A549 (cell line): ENCODE data around the gene SACS. TPM values are rescaled to one million over a fixed set of nuclear protein-coding genes. Genes with fewer than 3 reads are reported as not detected.

Experiments
- ATAC-seq, 2 experiments: fragments of 200-7000 bp in 1 of 2; fragments of >200 bp in 1 of 2; cut with Nextera tagmentation in 1 of 2; cut with Tn5 transposase in 1 of 2; 3 replicates each; pipeline versions ENCODE4 v1.8.0 to v1.9.1; 2018 to 2020; ENCODE audit warnings: mild to moderate bottlenecking in 1 of 2, moderate library complexity in 1 of 2
- CTCF ChIA-PET: fragments of 300-600 bp; sonication (Branson Sonifier 250); formaldehyde crosslinking; extraction: SDS; loops from one replicate; lab custom pipeline; 2021; ENCODE audit warnings: antibody characterized with exemption, inconsistent platforms; lab: Yijun Ruan, JAX
- POLR2A ChIA-PET: fragments of 350-600 bp; formaldehyde crosslinking; extraction: SDS; loops from one replicate; lab custom pipeline; 2021; ENCODE audit warnings: antibody characterized with exemption, inconsistent platforms; lab: Yijun Ruan, JAX
- DNase-seq, 2 experiments: peaks; one replicate each; pipeline versions ENCODE4 v3.0.0 to v3.0.0-alpha.2; 2011 to 2016; ENCODE audit warnings: low read depth in 1 of 2, low spot score in 1 of 2
- FAIRE-seq: peaks from 2 replicates; lab custom pipeline; 2011; peaks lifted over from hg19 to GRCh38; lab: Jason Lieb, UNC
- H3K27ac ChIP-seq, 2 experiments: fragments of >200 bp; sonication (Bioruptor Twin); formaldehyde crosslinking; 3 replicates each; pipeline ENCODE4 v1.5.1; 2016 to 2017
- H3K4me1 ChIP-seq: fragments of >200 bp; sonication (Bioruptor Twin); formaldehyde crosslinking; 3 replicates; pipeline ENCODE4 v1.6.1; 2016
- H3K4me2 ChIP-seq: fragments of >200 bp; sonication (Bioruptor Twin); formaldehyde crosslinking; 3 replicates; pipeline ENCODE4 v1.6.1; 2016
- H3K4me3 ChIP-seq: fragments of >200 bp; sonication (Bioruptor Twin); formaldehyde crosslinking; 3 replicates; pipeline ENCODE4 v1.5.1; 2016
- H3K9me3 ChIP-seq: fragments of >200 bp; sonication (Bioruptor Twin); formaldehyde crosslinking; 3 replicates; pipeline ENCODE4 v1.6.1; 2016
- CBX2 ChIP-seq: fragments of 200-600 bp; sonication (generic); IDR thresholded peaks from 2 replicates; pipeline ENCODE4 v1.6.1; 2016; ENCODE audit warnings: low read depth, mild to moderate bottlenecking, borderline replicate concordance
- CHD4 ChIP-seq: fragments of 200-600 bp; sonication (generic); IDR thresholded peaks from 2 replicates; pipeline ENCODE4 v1.6.1; 2016; ENCODE audit warnings: antibody characterized with exemption, mild to moderate bottlenecking, borderline replicate concordance
- EHF ChIP-seq: fragments of 250-450 bp; sonication (Bioruptor Pico); IDR thresholded peaks from 2 replicates; pipeline ENCODE4 v1.5.0; 2020; ENCODE audit warnings: mild to moderate bottlenecking
- EP300 ChIP-seq, 2 experiments: fragments of >200 bp; sonication (Bioruptor Twin); formaldehyde crosslinking; IDR thresholded peaks; 2 replicates in 1 of 2; 3 replicates in 1 of 2; pipeline ENCODE4 v1.6.1; 2016 to 2017
- ESRRA ChIP-seq: fragments of 150-350 bp; IDR thresholded peaks from 2 replicates; pipeline ENCODE4 v1.6.1; 2014; ENCODE audit warnings: mild to moderate bottlenecking, low read length, borderline replicate concordance
- FOSL2 ChIP-seq, 2 experiments: fragments of 450-650 bp in 1 of 2; fragments of >200 bp in 1 of 2; sonication (Bioruptor Twin) in 1 of 2; formaldehyde crosslinking; IDR thresholded peaks; 2 replicates each; pipeline versions ENCODE4 v1.5.0 to v1.6.1; 2016 to 2020; ENCODE audit warnings: mild to moderate bottlenecking in 1 of 2, moderate library complexity in 1 of 2
- HEYL ChIP-seq: fragments of 250-450 bp; sonication (Bioruptor Pico); IDR thresholded peaks from 2 replicates; pipeline ENCODE4 v1.8.0; 2021; ENCODE audit warnings: mild to moderate bottlenecking, moderate library complexity
- HOXB5 ChIP-seq: fragments of 250-450 bp; sonication (Bioruptor Pico); IDR thresholded peaks from 2 replicates; pipeline ENCODE4 v1.5.0; 2020; ENCODE audit warnings: mild to moderate bottlenecking, moderate library complexity
- JUN ChIP-seq, 2 experiments: fragments of >200 bp; sonication (Bioruptor Twin); formaldehyde crosslinking; IDR thresholded peaks; 2 replicates in 1 of 2; 3 replicates in 1 of 2; pipeline ENCODE4 v1.6.1; 2016 to 2017
- JUNB ChIP-seq: fragments of >200 bp; sonication (Bioruptor Twin); formaldehyde crosslinking; IDR thresholded peaks from 2 replicates; pipeline ENCODE4 v1.6.1; 2016
- KDM5A ChIP-seq: fragments of 200-600 bp; sonication (generic); IDR thresholded peaks from 2 replicates; pipeline ENCODE4 v1.6.1; 2016; ENCODE audit warnings: antibody characterized with exemption, mild to moderate bottlenecking
- MAFK ChIP-seq: fragments of 450-650 bp; IDR thresholded peaks from 2 replicates; pipeline ENCODE4 v1.6.1; 2014; ENCODE audit not compliant: partially characterized antibody
- NFE2L2 ChIP-seq: fragments of 150-350 bp; conservative IDR thresholded peaks from 2 replicates; pipeline ENCODE4 v1.6.1; 2014; ENCODE audit warnings: low read length
- NPAS2 ChIP-seq: fragments of 250-450 bp; sonication (Bioruptor Pico); IDR thresholded peaks from 2 replicates; pipeline ENCODE4 v1.8.0; 2022; ENCODE audit warnings: mild to moderate bottlenecking, moderate library complexity, borderline replicate concordance
- RAD21 ChIP-seq, 2 experiments: fragments of >200 bp in 1 of 2; sonication (Bioruptor Twin) in 1 of 2; formaldehyde crosslinking in 1 of 2; IDR thresholded peaks in 1 of 2; conservative IDR thresholded peaks in 1 of 2; 2 replicates in 1 of 2; 3 replicates in 1 of 2; pipeline ENCODE4 v1.6.1; 2012 to 2018; ENCODE audit warnings: inconsistent platforms in 1 of 2
- RARB ChIP-seq: fragments of 250-450 bp; sonication (Bioruptor Pico); IDR thresholded peaks from 2 replicates; pipeline ENCODE4 v1.8.0; 2021; ENCODE audit warnings: mild to moderate bottlenecking, moderate library complexity
- RFX5 ChIP-seq: fragments of 450-650 bp; IDR thresholded peaks from 2 replicates; pipeline ENCODE4 v1.7.1; 2014; ENCODE audit warnings: antibody characterized with exemption, mild to moderate bottlenecking, moderate library complexity
- RNF2 ChIP-seq: fragments of 200-600 bp; sonication (generic); IDR thresholded peaks from 2 replicates; pipeline ENCODE4 v1.6.1; 2016; ENCODE audit warnings: low read depth, mild to moderate bottlenecking, antibody characterized with exemption, moderate library complexity, borderline replicate concordance
- SREBF2 ChIP-seq: fragments of 450-650 bp; IDR thresholded peaks from 2 replicates; pipeline ENCODE4 v1.6.1; 2014; ENCODE audit warnings: mild to moderate bottlenecking, moderate library complexity
- TP53 ChIP-seq: fragments of 250-450 bp; sonication (Bioruptor Pico); IDR thresholded peaks from 2 replicates; pipeline ENCODE4 v1.5.0; 2021; ENCODE audit warnings: mild to moderate bottlenecking, moderate library complexity
- WGBS: methylation state at CpG from one replicate; pipeline ENCODE4 v1.1.6; 2017; ENCODE audit errors: missing lambda C conversion rate; 5-methylcytosine and 5-hydroxymethylcytosine counted together
- polyA plus RNA-seq, 4 experiments: library from polyadenylated mRNA; depleted of rRNA in 3 of 4; stranded (reverse); fragments of >200 nt; fragmentation: RNase III in 1 of 4; extraction: RNeasy Plus Mini Kit Qiagen cat#74134 plus additional on column Dnase treatment in 1 of 4; gene quantifications; 2 replicates in 3 of 4; 3 replicates in 1 of 4; pipeline ENCODE4 v1.2.3, GENCODE V29; 2011 to 2017
- TF ChIP-seq, protein P1 (sequence below): IDR thresholded peaks from 2 replicates; pipeline ENCODE4 v1.6.1; 2012
- TF ChIP-seq, protein P2 (sequence below): fragments of 450-650 bp; IDR thresholded peaks from 2 replicates; pipeline ENCODE4 v1.6.1; 2014; ENCODE audit warnings: antibody characterized with exemption
- TF ChIP-seq, protein P3 (sequence below): fragments of 150-350 bp; IDR thresholded peaks from 2 replicates; pipeline ENCODE4 v1.6.1; 2014; ENCODE audit warnings: low read depth, mild to moderate bottlenecking, low read length
- TF ChIP-seq, protein P4 (sequence below): fragments of 250-450 bp; sonication (Bioruptor Pico); IDR thresholded peaks from 2 replicates; pipeline ENCODE4 v1.5.0; 2021; ENCODE audit warnings: mild to moderate bottlenecking, moderate library complexity, borderline replicate concordance

Gene SACS
- polyA plus RNA-seq, 2 of the 4 experiments (the other 2 are of a cell fraction), result 6.9 to 23.8 TPM

DNA sequence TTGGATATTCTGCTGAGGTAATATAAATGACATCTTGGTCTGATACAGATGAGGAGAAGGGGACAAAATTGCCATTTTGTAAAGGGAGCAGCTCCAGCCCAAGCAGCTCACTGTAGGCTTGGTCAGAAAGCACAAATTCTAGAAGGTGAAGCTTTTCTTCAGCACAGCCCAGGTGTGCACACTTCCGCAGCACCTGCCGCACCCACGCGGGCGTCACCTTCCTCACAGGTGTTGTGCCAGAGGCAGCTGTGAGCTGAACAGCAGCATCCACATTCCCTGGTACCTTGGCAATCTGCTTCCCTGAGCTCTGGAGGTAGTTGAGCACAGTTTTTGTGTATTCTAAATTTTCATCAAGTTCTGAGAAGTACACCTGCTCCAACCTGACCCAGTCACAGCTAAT, 79.0 kb downstream of the SACS start:
- Histone ChIP-seq H3K27ac (no peak overlapping the region), H3K9me3 (no peaks in the 10 kb centered on the region), H3K4me2 (no peak overlapping the region), H3K4me3 (no peak overlapping the region), H3K4me1 (peaks cover 14% of the 10 kb centered on the region)
- WGBS, result 90% methylated on average over 2 of the region's 5 CpGs
- no peak for FAIRE-seq
- DNase-seq, result no peak
- TF ChIP-seq NFE2L2 (no peak), HOXB5 (CRISPR knock-in tag) (no peak), RARB (CRISPR knock-in tag) (no peak), CBX2 (no peak), HEYL (CRISPR knock-in tag) (no peak), ESRRA (no peak), RFX5 (no peak), TP53 (CRISPR knock-in tag) (no peak), EP300 (IDR thresholded peaks at IDR 0.05) (no peak), MAFK (no peak), EHF (no peak)
- CTCF ChIA-PET, result interaction anchor here (0.8 kb wide), 1 partner anchor 36 kb away, joined by 3 read pairs; no protein-coding TSS in a partner anchor
- ATAC-seq, result no peak
- POLR2A ChIA-PET, result no interaction called here

DNA sequence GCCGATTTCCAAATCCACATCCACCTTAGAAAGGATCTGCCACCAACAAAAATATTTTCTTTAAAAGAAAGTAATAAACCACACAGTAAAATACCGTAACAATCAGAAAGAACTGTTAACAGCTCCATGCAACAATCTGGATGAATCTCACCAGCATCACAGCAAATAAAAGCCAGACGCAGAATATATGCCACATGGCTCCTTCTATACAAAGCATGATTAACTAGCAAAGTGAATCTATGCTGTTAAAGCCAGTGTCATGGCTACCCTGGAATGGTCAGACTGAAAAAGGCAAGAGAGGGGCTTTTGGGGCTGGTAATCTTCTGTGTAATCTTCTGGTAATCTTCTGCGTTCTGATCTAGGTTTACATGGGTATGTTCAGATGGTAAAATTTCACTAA, 81.3 kb downstream of the SACS start:
- ATAC-seq (no peak), FAIRE-seq (no peak)
- POLR2A ChIA-PET, result no interaction called here
- no peaks in the 10 kb centered on the region for H3K9me3 ChIP-seq
- peaks cover 32% of the 10 kb centered on the region for H3K4me1 ChIP-seq
- CTCF ChIA-PET, result no interaction called here
- no peak for TF ChIP-seq JUN (IDR thresholded peaks at IDR 0.05)
- TF ChIP-seq NFE2L2, result no peak
- TF ChIP-seq, all 56 proteins: peak for 0
- DNase-seq, result no peak
- 67% methylated on average over 4 of the region's 4 CpGs for WGBS
- Histone ChIP-seq H3K4me2 (no peak overlapping the region), H3K4me3 (no peak overlapping the region), H3K27ac (no peak overlapping the region)

DNA sequence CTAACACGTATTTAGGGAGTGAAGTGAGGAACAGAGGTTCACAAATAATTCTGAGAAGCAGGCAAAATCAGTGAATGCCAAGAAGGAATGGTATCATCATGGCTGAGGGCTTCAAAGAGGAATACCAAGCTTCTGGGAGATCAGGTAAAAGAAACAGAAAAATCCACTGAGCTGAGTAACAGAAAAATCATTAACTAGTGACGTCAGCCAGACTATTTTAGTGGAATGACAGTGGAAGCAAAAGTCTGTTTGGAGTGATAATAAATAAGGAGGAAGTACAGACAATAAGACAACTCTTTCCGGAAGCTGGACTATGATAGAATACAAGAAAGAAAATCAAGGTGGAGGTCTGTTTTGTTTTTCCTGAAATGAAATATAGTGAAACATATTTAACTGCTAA, 83.5 kb downstream of the SACS start:
- Histone ChIP-seq H3K4me1 (peaks cover 32% of the 10 kb centered on the region), H3K4me2 (peak overlapping the region; percentile 77), H3K4me3 (0 out of 3 replicates have a peak overlapping the region, but pooled peaks have one; percentile 10), H3K9me3 (no peaks in the 10 kb centered on the region), H3K27ac (peak overlapping the region; percentile 85 to 89)
- FAIRE-seq (no peak), ATAC-seq (peak; percentile 47 to 79; a peak in 5 of 6 replicates)
- POLR2A ChIA-PET, result interaction anchor here (1.9 kb wide), 1 partner anchor 28 kb away, joined by 5 read pairs; no protein-coding TSS in a partner anchor
- 4% methylated on average over 3 of the region's 3 CpGs for WGBS
- TF ChIP-seq JUNB, result peak; percentile 41; the same call in 1 of the 2 replicates
- TF ChIP-seq, protein P1, sequence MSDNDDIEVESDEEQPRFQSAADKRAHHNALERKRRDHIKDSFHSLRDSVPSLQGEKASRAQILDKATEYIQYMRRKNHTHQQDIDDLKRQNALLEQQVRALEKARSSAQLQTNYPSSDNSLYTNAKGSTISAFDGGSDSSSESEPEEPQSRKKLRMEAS, result peak; percentile 25; the same call in 1 of the 2 replicates
- no peak for TF ChIP-seq FOSL2 (IDR thresholded peaks at IDR 0.05)
- peak; percentile 41; the same call in 1 of the 2 replicates for TF ChIP-seq FOSL2 (CRISPR knock-in tag; IDR thresholded peaks at IDR 0.05)
- TF ChIP-seq RARB (CRISPR knock-in tag), result no peak
- TF ChIP-seq RAD21 (conservative IDR thresholded peaks at IDR 0.05 in 1 of 2, IDR thresholded peaks at IDR 0.05 in 1 of 2), result no peak
- TF ChIP-seq, all 56 proteins: peak for 3
- CTCF ChIA-PET, result interaction anchor here (0.5 kb wide), 1 partner anchor 74 kb away, joined by 4 read pairs; no protein-coding TSS in a partner anchor
- peak; percentile 26 to 72 for DNase-seq

DNA sequence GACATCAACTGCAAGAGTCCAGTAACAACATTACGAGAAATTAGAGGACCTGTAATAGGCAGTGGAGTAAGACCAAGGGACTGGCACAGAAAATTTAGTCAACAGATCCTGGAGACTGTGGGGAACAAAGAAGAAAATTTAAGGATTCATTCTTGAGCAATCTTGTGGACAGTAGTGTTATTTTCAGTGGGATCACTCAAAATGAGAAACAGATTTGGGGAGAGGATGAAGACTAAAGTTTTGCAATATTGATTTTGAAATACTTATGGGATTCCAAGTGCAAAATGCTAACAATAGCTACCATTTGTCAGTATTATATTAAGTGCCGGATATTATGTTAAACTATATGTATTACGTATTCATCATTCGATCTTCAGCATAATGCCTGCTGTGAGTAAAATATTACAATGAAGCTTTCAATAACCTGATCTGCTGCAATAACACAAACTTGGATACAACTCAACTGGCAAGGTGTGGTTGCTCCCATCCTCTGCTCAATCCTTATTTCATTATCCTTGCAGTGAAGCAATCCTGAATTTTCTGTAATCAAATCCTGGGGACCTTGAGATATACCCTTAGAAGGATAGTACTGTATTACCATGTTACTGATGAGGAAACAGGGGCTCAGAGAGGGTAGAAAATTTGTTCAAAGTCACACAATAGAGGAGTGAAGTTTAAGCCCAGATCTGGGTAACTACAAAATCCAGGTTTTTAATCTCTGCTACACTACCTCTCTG, 84.2 kb downstream of the SACS start:
- WGBS, result 95% methylated on average over 4 of the region's 4 CpGs
- no peak for DNase-seq
- Histone ChIP-seq H3K4me2 (peak overlapping the region; percentile 77), H3K4me1 (peaks cover 32% of the 10 kb centered on the region), H3K9me3 (no peaks in the 10 kb centered on the region), H3K4me3 (0 out of 3 replicates have a peak overlapping the region, but pooled peaks have one; percentile 10), H3K27ac (peak overlapping the region; percentile 85 to 89)
- no peak for FAIRE-seq
- CTCF ChIA-PET, result interaction anchor here (1.2 kb wide), 1 partner anchor 25 kb away, joined by 3 read pairs; no protein-coding TSS in a partner anchor
- POLR2A ChIA-PET, result interaction anchor here (1.9 kb wide), 1 partner anchor 27 kb away, joined by 5 read pairs; no protein-coding TSS in a partner anchor
- no peak; a peak in 1 of 6 replicates for ATAC-seq
- TF ChIP-seq RNF2, result no peak
- TF ChIP-seq, protein P2, sequence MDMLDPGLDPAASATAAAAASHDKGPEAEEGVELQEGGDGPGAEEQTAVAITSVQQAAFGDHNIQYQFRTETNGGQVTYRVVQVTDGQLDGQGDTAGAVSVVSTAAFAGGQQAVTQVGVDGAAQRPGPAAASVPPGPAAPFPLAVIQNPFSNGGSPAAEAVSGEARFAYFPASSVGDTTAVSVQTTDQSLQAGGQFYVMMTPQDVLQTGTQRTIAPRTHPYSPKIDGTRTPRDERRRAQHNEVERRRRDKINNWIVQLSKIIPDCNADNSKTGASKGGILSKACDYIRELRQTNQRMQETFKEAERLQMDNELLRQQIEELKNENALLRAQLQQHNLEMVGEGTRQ, result no peak
- no peak for TF ChIP-seq SREBF2
- TF ChIP-seq CHD4, result no peak
- TF ChIP-seq, protein P3, sequence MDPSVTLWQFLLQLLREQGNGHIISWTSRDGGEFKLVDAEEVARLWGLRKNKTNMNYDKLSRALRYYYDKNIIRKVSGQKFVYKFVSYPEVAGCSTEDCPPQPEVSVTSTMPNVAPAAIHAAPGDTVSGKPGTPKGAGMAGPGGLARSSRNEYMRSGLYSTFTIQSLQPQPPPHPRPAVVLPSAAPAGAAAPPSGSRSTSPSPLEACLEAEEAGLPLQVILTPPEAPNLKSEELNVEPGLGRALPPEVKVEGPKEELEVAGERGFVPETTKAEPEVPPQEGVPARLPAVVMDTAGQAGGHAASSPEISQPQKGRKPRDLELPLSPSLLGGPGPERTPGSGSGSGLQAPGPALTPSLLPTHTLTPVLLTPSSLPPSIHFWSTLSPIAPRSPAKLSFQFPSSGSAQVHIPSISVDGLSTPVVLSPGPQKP, result no peak
- TF ChIP-seq FOSL2 (IDR thresholded peaks at IDR 0.05), result no peak
- no peak for TF ChIP-seq FOSL2 (CRISPR knock-in tag; IDR thresholded peaks at IDR 0.05)
- TF ChIP-seq NPAS2 (CRISPR knock-in tag), result no peak
- no peak for TF ChIP-seq CBX2
- no peak for TF ChIP-seq KDM5A
- TF ChIP-seq, protein P4, sequence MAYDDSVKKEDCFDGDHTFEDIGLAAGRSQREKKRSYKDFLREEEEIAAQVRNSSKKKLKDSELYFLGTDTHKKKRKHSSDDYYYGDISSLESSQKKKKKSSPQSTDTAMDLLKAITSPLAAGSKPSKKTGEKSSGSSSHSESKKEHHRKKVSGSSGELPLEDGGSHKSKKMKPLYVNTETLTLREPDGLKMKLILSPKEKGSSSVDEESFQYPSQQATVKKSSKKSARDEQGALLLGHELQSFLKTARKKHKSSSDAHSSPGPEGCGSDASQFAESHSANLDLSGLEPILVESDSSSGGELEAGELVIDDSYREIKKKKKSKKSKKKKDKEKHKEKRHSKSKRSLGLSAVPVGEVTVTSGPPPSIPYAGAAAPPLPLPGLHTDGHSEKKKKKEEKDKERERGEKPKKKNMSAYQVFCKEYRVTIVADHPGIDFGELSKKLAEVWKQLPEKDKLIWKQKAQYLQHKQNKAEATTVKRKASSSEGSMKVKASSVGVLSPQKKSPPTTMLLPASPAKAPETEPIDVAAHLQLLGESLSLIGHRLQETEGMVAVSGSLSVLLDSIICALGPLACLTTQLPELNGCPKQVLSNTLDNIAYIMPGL (CRISPR knock-in tag), result no peak
